ENCODE results near the gene DOCK8.

Gene DOCK8

GRCh38 chr9:357560-357959 is 142.9 kb downstream of the DOCK8 start:
- H3K4me3 ChIP-seq (ENCODE audit: low read depth, low read length) = no peak overlapping the region

GRCh38 chr9:362561-363273 is 148.1 kb downstream of the DOCK8 start:
- H3K4me3 ChIP-seq (ENCODE audit: low read depth, low read length) = no peak overlapping the region

- no peak overlapping the region for H3K4me3 ChIP-seq (ENCODE audit: low read depth, low read length)
Measured at GRCh38 chr9:363274-363612, 148.6 kb downstream of the DOCK8 start.

GRCh38 chr9:365436-365835 is 150.8 kb downstream of the DOCK8 start:
- no peak overlapping the region for H3K4me3 ChIP-seq (ENCODE audit: low read depth, low read length)

GRCh38 chr9:366620-367019 is 152.0 kb downstream of the DOCK8 start:
- no peak overlapping the region for H3K4me3 ChIP-seq (ENCODE audit: low read depth, low read length)

GRCh38 chr9:370086-370485 is 155.4 kb downstream of the DOCK8 start:
- H3K4me3 ChIP-seq (ENCODE audit: low read depth, low read length) = no peak overlapping the region

- H3K4me3 ChIP-seq (ENCODE audit: low read depth, low read length) = no peak overlapping the region
Measured at GRCh38 chr9:371349-371748, 156.7 kb downstream of the DOCK8 start.

- no peak overlapping the region for H3K4me3 ChIP-seq (ENCODE audit: low read depth, low read length)
Measured at GRCh38 chr9:372128-372527, 157.5 kb downstream of the DOCK8 start.

- H3K4me3 ChIP-seq (ENCODE audit: low read depth, low read length) = no peak overlapping the region
Measured at GRCh38 chr9:373759-374206, 159.1 kb downstream of the DOCK8 start.

GRCh38 chr9:374736-375135 is 160.1 kb downstream of the DOCK8 start:
- no peak overlapping the region for H3K4me3 ChIP-seq (ENCODE audit: low read depth, low read length)

GRCh38 chr9:376115-376514 is 161.4 kb downstream of the DOCK8 start:
- H3K4me3 ChIP-seq (ENCODE audit: low read depth, low read length) = no peak overlapping the region

GRCh38 chr9:378263-378662 is 163.6 kb downstream of the DOCK8 start:
- H3K4me3 ChIP-seq (ENCODE audit: low read depth, low read length) = no peak overlapping the region

- no peak overlapping the region for H3K4me3 ChIP-seq (ENCODE audit: low read depth, low read length)
Measured at GRCh38 chr9:382383-382782, 167.7 kb downstream of the DOCK8 start.

GRCh38 chr9:385818-386398 is 171.2 kb downstream of the DOCK8 start:
- no peak overlapping the region for H3K4me3 ChIP-seq (ENCODE audit: low read depth, low read length)

GRCh38 chr9:389159-389558 is 174.5 kb downstream of the DOCK8 start:
- no peak overlapping the region for H3K4me3 ChIP-seq (ENCODE audit: low read depth, low read length)

- H3K4me3 ChIP-seq (ENCODE audit: low read depth, low read length) = no peak overlapping the region
Measured at GRCh38 chr9:389758-390157, 175.1 kb downstream of the DOCK8 start.

GRCh38 chr9:392077-392804 is 177.6 kb downstream of the DOCK8 start:
- no peak overlapping the region for H3K4me3 ChIP-seq (ENCODE audit: low read depth, low read length)

GRCh38 chr9:394347-395052 is 179.8 kb downstream of the DOCK8 start:
- no peak overlapping the region for H3K4me3 ChIP-seq (ENCODE audit: low read depth, low read length)

GRCh38 chr9:396396-396795 is 181.7 kb downstream of the DOCK8 start:
- H3K4me3 ChIP-seq (ENCODE audit: low read depth, low read length) = no peak overlapping the region

GRCh38 chr9:398085-398484 is 183.4 kb downstream of the DOCK8 start:
- no peak overlapping the region for H3K4me3 ChIP-seq (ENCODE audit: low read depth, low read length)

GRCh38 chr9:401223-401622 is 186.6 kb downstream of the DOCK8 start:
- H3K4me3 ChIP-seq (ENCODE audit: low read depth, low read length) = no peak overlapping the region

- no peak overlapping the region for H3K4me3 ChIP-seq (ENCODE audit: low read depth, low read length)
Measured at GRCh38 chr9:404234-404633, 189.6 kb downstream of the DOCK8 start.

All from iPS-11a (cell line).